Ovary (tissue), 3 donors: ENCODE results near the gene SLC2A14.
"Not testable (repeated sequence)": the region's sequence is repeated elsewhere in the genome, so short reads cannot be mapped to it uniquely, and the experiment has no call there.

Source experiments
- CTCF ChIP-seq, 3 donors: fragments of 450-650 bp in 2 of 3; fragments of 200-600 bp in 1 of 3; IDR thresholded peaks; one replicate each; pipeline versions ENCODE4 v1.5.1 to v1.8.0; 2016 to 2022; ENCODE audit warnings: antibody characterized with exemption in 3 of 3, mild to moderate bottlenecking in 1 of 3
- EP300 ChIP-seq: sonication (generic); formaldehyde crosslinking; IDR thresholded peaks from one replicate; pipeline ENCODE4 v1.6.1; 2017; ENCODE audit warnings: antibody characterized with exemption
- POLR2A ChIP-seq: fragments of 450-650 bp; IDR thresholded peaks from one replicate; pipeline ENCODE4 v1.6.1; 2017; ENCODE audit warnings: antibody characterized with exemption, mild to moderate bottlenecking, moderate library complexity
- donor health status: DM: no; HTN: no; CAD: no.

- TF ChIP-seq CTCF (IDR thresholded peaks at IDR 0.05); POLR2A; EP300: not testable (repeated sequence)
These were observed 32.9 kb upstream of the SLC2A14 start for GRCh38 chr12:7905600-7906125.
